Trophoblast cell (in vitro differentiated cells and primary cell): Measurements from ENCODE around the gene IL20RA.

ENCODE experiments used
- DNase-seq, 2 donors: peaks; one replicate each; pipeline ENCODE4 v3.0.0-alpha.2; 2016
- H2AFZ ChIP-seq: 2 replicates; pipeline ENCODE4 v1.6.1; 2013; ENCODE audit warnings: low read length, moderate library complexity, mild to moderate bottlenecking; ENCODE audit not compliant: insufficient read depth, poor library complexity
- H2AK5ac ChIP-seq: 2 replicates; pipeline ENCODE4 v1.6.1; 2013; ENCODE audit warnings: mild to moderate bottlenecking, low read length
- H2BK120ac ChIP-seq: 2 replicates; pipeline ENCODE4 v1.6.1; 2013; ENCODE audit warnings: low read length, mild to moderate bottlenecking, moderate library complexity; ENCODE audit not compliant: insufficient read depth, poor library complexity
- H2BK12ac ChIP-seq: 2 replicates; pipeline ENCODE4 v1.6.1; 2013; ENCODE audit warnings: mild to moderate bottlenecking, low read length, moderate library complexity
- H2BK5ac ChIP-seq: 2 replicates; pipeline ENCODE4 v1.6.1; 2013; ENCODE audit warnings: low read length, low read depth, moderate library complexity, mild to moderate bottlenecking; ENCODE audit not compliant: poor library complexity
- H3K14ac ChIP-seq: 2 replicates; pipeline ENCODE4 v1.6.1; 2013; ENCODE audit warnings: mild to moderate bottlenecking, low read length
- H3K18ac ChIP-seq: 2 replicates; pipeline ENCODE4 v1.6.1; 2013; ENCODE audit warnings: mild to moderate bottlenecking, low read length
- H3K23ac ChIP-seq: 2 replicates; pipeline ENCODE4 v1.6.1; 2013; ENCODE audit warnings: low read length
- H3K27ac ChIP-seq: 2 replicates; pipeline ENCODE4 v1.5.1; 2013; ENCODE audit warnings: low read depth, mild to moderate bottlenecking, inconsistent platforms, low read length, moderate library complexity
- H3K27me3 ChIP-seq: 2 replicates; pipeline ENCODE4 v1.6.1; 2013; ENCODE audit warnings: inconsistent platforms, mild to moderate bottlenecking, low read length, moderate library complexity; ENCODE audit not compliant: insufficient read depth
- H3K36me3 ChIP-seq, 2 experiments: 1 replicate in 1 of 2; 2 replicates in 1 of 2; pipeline ENCODE4 v1.6.1; 2013; ENCODE audit warnings: low read length in 2 of 2, mild to moderate bottlenecking in 2 of 2, moderate library complexity in 1 of 2; ENCODE audit not compliant: insufficient read depth in 2 of 2, control insufficient read depth in 1 of 2
- H3K4ac ChIP-seq: 2 replicates; pipeline ENCODE4 v1.6.1; 2013; ENCODE audit warnings: low read depth, mild to moderate bottlenecking, low read length, moderate library complexity
- H3K4me1 ChIP-seq, 2 experiments: 1 replicate in 1 of 2; 2 replicates in 1 of 2; pipeline ENCODE4 v1.6.1; 2013; ENCODE audit warnings: low read length in 2 of 2, mild to moderate bottlenecking in 2 of 2, moderate library complexity in 1 of 2; ENCODE audit not compliant: insufficient read depth in 2 of 2, control insufficient read depth in 1 of 2
- H3K4me2 ChIP-seq: 2 replicates; pipeline ENCODE4 v1.6.1; 2013; ENCODE audit warnings: inconsistent platforms, mild to moderate bottlenecking, low read length, moderate library complexity
- H3K4me3 ChIP-seq: 2 replicates; pipeline ENCODE4 v1.5.1; 2013; ENCODE audit warnings: mild to moderate bottlenecking, low read depth, low read length, inconsistent platforms
- H3K79me1 ChIP-seq: one replicate; pipeline ENCODE4 v1.6.1; 2013; ENCODE audit warnings: low read length
- H3K79me2 ChIP-seq: 2 replicates; pipeline ENCODE4 v1.6.1; 2013; ENCODE audit warnings: low read length, mild to moderate bottlenecking; ENCODE audit not compliant: control insufficient read depth, insufficient read depth, poor library complexity
- H3K9ac ChIP-seq: 2 replicates; pipeline ENCODE4 v1.6.1; 2013; ENCODE audit warnings: mild to moderate bottlenecking, low read length
- H3K9me3 ChIP-seq: 2 replicates; pipeline ENCODE4 v1.6.1; 2013; ENCODE audit warnings: low read depth, mild to moderate bottlenecking, control low read depth, inconsistent platforms, low read length; ENCODE audit not compliant: insufficient read depth
- H4K12ac ChIP-seq: 2 replicates; pipeline ENCODE4 v1.6.1; 2013; ENCODE audit warnings: low read depth, mild to moderate bottlenecking, low read length, moderate library complexity
- H4K8ac ChIP-seq: 2 replicates; pipeline ENCODE4 v1.6.1; 2013; ENCODE audit warnings: low read depth, mild to moderate bottlenecking, low read length, moderate library complexity
- H4K91ac ChIP-seq: one replicate; pipeline ENCODE4 v1.6.1; 2013; ENCODE audit warnings: low read depth, mild to moderate bottlenecking, low read length, moderate library complexity
- WGBS: extraction: QIAGEN DNeasy Blood & Tissue Kit; methylation state at CpG from one replicate; pipeline ENCODE4 v1.1.7; 2013; ENCODE audit warnings: missing lambda C conversion rate; ENCODE audit not compliant: insufficient read length, insufficient coverage; ENCODE audit errors: extremely low coverage; 5-methylcytosine and 5-hydroxymethylcytosine counted together

IL20RA gene

GRCh38 chr6:136980070-136980469 lies 64.7 kb downstream of the IL20RA start:
- Histone ChIP-seq H2AFZ (no peak overlapping the region), H3K27me3 (no peaks in the 10 kb centered on the region), H2BK120ac (no peak overlapping the region), H4K8ac (no peak overlapping the region), H3K4ac (no peak overlapping the region), H2BK12ac (no peak overlapping the region), H3K9ac (no peak overlapping the region), H3K9me3 (no peaks in the 10 kb centered on the region), H3K79me2 (no peaks in the 10 kb centered on the region), H3K4me3 (no peak overlapping the region), H3K4me1 (peaks cover 9% of the 10 kb centered on the region in 2 experiments), H3K27ac (no peak overlapping the region), H4K91ac (no peak overlapping the region), H4K12ac (no peak overlapping the region), H3K18ac (no peak overlapping the region), H2AK5ac (no peak overlapping the region), H3K23ac (no peak overlapping the region), H3K36me3 (no peaks in the 10 kb centered on the region), H2BK5ac (no peak overlapping the region), H3K14ac (no peak overlapping the region), H3K4me2 (no peak overlapping the region), H3K79me1 (peaks cover 5% of the 10 kb centered on the region)
- no peak for DNase-seq
- WGBS, result no CpG with 5 or more reads among the region's 5 CpGs

GRCh38 chr6:136979206-136979605 lies 65.6 kb downstream of the IL20RA start:
- H4K8ac ChIP-seq, result no peak overlapping the region
- H3K27me3 ChIP-seq, result no peaks in the 10 kb centered on the region
- no peak overlapping the region for H3K18ac ChIP-seq
- no peak overlapping the region for H4K91ac ChIP-seq
- H3K9ac ChIP-seq, result no peak overlapping the region
- no peaks in the 10 kb centered on the region for H3K9me3 ChIP-seq
- no peak for DNase-seq
- H2AFZ ChIP-seq, result no peak overlapping the region
- no peak overlapping the region for H2BK120ac ChIP-seq
- H3K4ac ChIP-seq, result no peak overlapping the region
- H3K4me3 ChIP-seq, result no peak overlapping the region
- no peak overlapping the region for H4K12ac ChIP-seq
- H3K4me2 ChIP-seq, result no peak overlapping the region
- WGBS, result no CpG with 5 or more reads among the region's 5 CpGs
- H3K79me2 ChIP-seq, result no peaks in the 10 kb centered on the region
- H2BK5ac ChIP-seq, result no peak overlapping the region
- peaks cover 9% of the 10 kb centered on the region in 2 experiments for H3K4me1 ChIP-seq
- no peak overlapping the region for H2AK5ac ChIP-seq
- H3K14ac ChIP-seq, result no peak overlapping the region
- H3K36me3 ChIP-seq, result no peaks in the 10 kb centered on the region
- no peak overlapping the region for H2BK12ac ChIP-seq
- no peak overlapping the region for H3K27ac ChIP-seq
- H3K23ac ChIP-seq, result no peak overlapping the region
- H3K79me1 ChIP-seq, result peaks cover 5% of the 10 kb centered on the region

- no CpG with 5 or more reads among the region's 5 CpGs for whole genome bisulfite sequencing
Observed at GRCh38 chr6:136977075-136977474, 67.7 kb downstream of the IL20RA start.

GRCh38 chr6:136975089-136975715 lies 69.6 kb downstream of the IL20RA start:
- Histone ChIP-seq H3K4me1 (no peaks in the 10 kb centered on the region), H2BK12ac (no peak overlapping the region), H3K27me3 (no peaks in the 10 kb centered on the region), H4K12ac (no peak overlapping the region), H3K14ac (no peak overlapping the region), H2BK5ac (no peak overlapping the region), H3K36me3 (no peaks in the 10 kb centered on the region), H4K91ac (no peak overlapping the region), H3K9ac (no peak overlapping the region), H3K4ac (no peak overlapping the region), H3K79me1 (no peaks in the 10 kb centered on the region), H3K18ac (no peak overlapping the region), H2AFZ (no peak overlapping the region), H3K4me3 (no peak overlapping the region), H4K8ac (no peak overlapping the region), H3K9me3 (no peaks in the 10 kb centered on the region), H3K79me2 (no peaks in the 10 kb centered on the region), H3K27ac (no peak overlapping the region), H2BK120ac (no peak overlapping the region), H2AK5ac (no peak overlapping the region), H3K4me2 (no peak overlapping the region), H3K23ac (no peak overlapping the region)
- DNase-seq, result no peak
- no CpG with 5 or more reads among the region's 3 CpGs for WGBS

More at GRCh38 chr6:136977075-136977474, 67.7 kb downstream of the IL20RA start:
- Histone ChIP-seq H4K8ac (no peak overlapping the region), H3K79me2 (no peaks in the 10 kb centered on the region), H2BK120ac (no peak overlapping the region), H2AK5ac (no peak overlapping the region), H3K36me3 (no peaks in the 10 kb centered on the region), H3K4ac (no peak overlapping the region), H3K18ac (no peak overlapping the region), H3K27ac (no peak overlapping the region), H3K4me3 (no peak overlapping the region), H3K4me2 (no peak overlapping the region), H3K9me3 (no peaks in the 10 kb centered on the region), H3K9ac (no peak overlapping the region), H4K12ac (no peak overlapping the region), H3K4me1 (peaks cover 0 to under 1% of the 10 kb centered on the region in 2 experiments), H2BK12ac (no peak overlapping the region), H3K23ac (no peak overlapping the region), H3K14ac (no peak overlapping the region), H3K79me1 (no peaks in the 10 kb centered on the region), H2AFZ (no peak overlapping the region), H4K91ac (no peak overlapping the region), H3K27me3 (no peaks in the 10 kb centered on the region), H2BK5ac (no peak overlapping the region)
- no peak for DNase-seq
